Activated CD4-positive, alpha-beta T cell treated with anti-CD3 and anti-CD28 coated beads for 36 hours (primary cell): ENCODE data around the gene CES1. TPM values are rescaled to one million over a fixed set of nuclear protein-coding genes. Genes with fewer than 3 reads are reported as not detected.
"Not testable (repeated sequence)": the region's sequence is repeated elsewhere in the genome, so short reads cannot be mapped to it uniquely, and the experiment has no call there.

Experiments
- ATAC-seq: fragments of 200-7000 bp; cut with Tn5 transposase; one replicate; pipeline ENCODE4 v1.10.0; 2021; ENCODE audit warnings: mild to moderate bottlenecking, moderate library complexity
- CTCF ChIA-PET: fragments of 350-600 bp; sonication (Branson Sonifier 250); formaldehyde crosslinking; loops from one replicate; lab custom pipeline; 2021; ENCODE audit warnings: antibody characterized with exemption; lab: Charles Lee
- POLR2A ChIA-PET: fragments of 350-600 bp; sonication (Branson Sonifier 250); formaldehyde crosslinking; loops from one replicate; lab custom pipeline; 2021; ENCODE audit warnings: antibody characterized with exemption, inconsistent platforms; lab: Charles Lee
- DNase-seq: peaks from one replicate; pipeline ENCODE4 v3.0.0-alpha.2; 2020
- H3K27ac Mint-ChIP-seq: one replicate; pipeline ENCODE4 v1.8.0; 2021; ENCODE audit warnings: mixed read lengths
- H3K27me3 Mint-ChIP-seq: one replicate; pipeline ENCODE4 v1.8.0; 2021; ENCODE audit warnings: mixed read lengths
- H3K36me3 Mint-ChIP-seq: one replicate; pipeline ENCODE4 v1.8.0; 2021; ENCODE audit warnings: low read depth, mixed read lengths
- H3K4me1 Mint-ChIP-seq: one replicate; pipeline ENCODE4 v1.8.0; 2021; ENCODE audit warnings: mixed read lengths
- H3K4me3 Mint-ChIP-seq: one replicate; pipeline ENCODE4 v1.8.0; 2021; ENCODE audit warnings: mild to moderate bottlenecking, moderate library complexity, mixed read lengths
- H3K9me3 Mint-ChIP-seq: one replicate; pipeline ENCODE4 v1.8.0; 2021; ENCODE audit warnings: low read depth, mixed read lengths
- intact Hi-C, 2 experiments: fragments of 100-400 bp; cut with DNase I in 1 of 2; cut with micrococcal nuclease in 1 of 2; formaldehyde crosslinking; loops; one replicate each; pipeline versions ENCODE4 v1.14.2 to v1.15.1; 2022 to 2024; cut with DNase I, micrococcal nuclease
- total RNA-seq, 2 experiments: library from RNA; stranded (reverse); gene quantifications; one replicate each; pipeline ENCODE4 v1.2.3, GENCODE V29; 2021

CES1 gene
- total RNA-seq, 2 experiments from 2014 or later = not detected

GRCh38 chr16:55790240-55790639 is 42.7 kb downstream of the CES1 start:
- DNase-seq, H3K4me1 Mint-ChIP-seq, CTCF ChIA-PET, ATAC-seq, POLR2A ChIA-PET, H3K27me3 Mint-ChIP-seq, H3K4me3 Mint-ChIP-seq, H3K9me3 Mint-ChIP-seq, intact Hi-C loops, H3K27ac Mint-ChIP-seq, H3K36me3 Mint-ChIP-seq: not testable (repeated sequence)

DNA sequence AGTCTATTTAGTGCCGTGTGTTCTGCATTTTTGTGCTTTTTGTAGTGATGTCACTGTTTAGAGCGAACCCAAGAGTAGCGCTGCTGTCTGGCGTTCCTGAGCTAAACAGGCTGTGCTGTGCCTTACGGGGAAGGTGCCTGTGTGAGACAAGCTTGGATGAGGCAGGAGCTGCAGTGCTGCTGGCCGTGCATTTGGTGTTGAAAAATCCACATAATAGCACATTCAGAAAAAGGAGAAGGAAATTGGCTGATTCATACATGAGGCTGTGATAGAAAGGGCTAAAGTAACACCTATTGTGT is 50.2 kb downstream of the CES1 start:
- H3K27ac Mint-ChIP-seq, intact Hi-C loops, H3K4me1 Mint-ChIP-seq, DNase-seq, H3K9me3 Mint-ChIP-seq, H3K36me3 Mint-ChIP-seq, H3K4me3 Mint-ChIP-seq, ATAC-seq, POLR2A ChIA-PET, CTCF ChIA-PET: not testable (repeated sequence)
- H3K27me3 Mint-ChIP-seq = peaks cover 12% of the 10 kb centered on the region

DNA sequence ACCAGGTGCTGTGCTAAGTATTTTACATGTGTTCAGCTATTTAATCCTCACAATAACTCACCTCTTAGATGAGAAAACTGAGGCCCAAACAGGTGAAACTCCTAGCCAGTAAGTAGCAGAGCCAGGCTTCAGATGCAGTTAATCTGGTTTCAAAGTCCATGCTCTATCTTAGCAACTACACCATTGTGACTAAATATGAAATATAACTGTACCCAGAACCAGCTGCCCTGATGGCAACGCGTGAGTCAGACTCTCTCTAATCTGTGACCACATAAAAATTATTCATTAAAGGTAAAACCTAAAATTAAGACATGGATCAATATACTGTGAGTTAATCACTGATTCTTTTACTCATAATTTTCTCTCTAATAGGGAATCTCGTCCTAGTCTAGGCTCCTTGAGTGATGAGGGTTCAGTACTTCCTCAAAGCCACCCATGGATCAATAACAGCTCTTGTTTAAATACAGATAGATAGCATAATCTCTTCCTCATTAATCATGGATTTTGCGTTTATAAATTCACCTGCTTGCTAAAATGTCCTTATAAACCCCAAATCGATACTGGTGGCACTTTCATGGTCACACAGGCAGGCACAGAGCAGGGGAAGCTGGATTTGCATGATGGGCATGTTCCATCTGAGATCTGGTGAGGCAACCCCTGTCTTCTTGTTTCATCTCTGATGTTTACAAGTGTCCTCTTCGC is 50.7 kb downstream of the CES1 start:
- H3K36me3 Mint-ChIP-seq, DNase-seq, H3K4me1 Mint-ChIP-seq, ATAC-seq, H3K27ac Mint-ChIP-seq, H3K4me3 Mint-ChIP-seq, POLR2A ChIA-PET, intact Hi-C loops, H3K9me3 Mint-ChIP-seq, CTCF ChIA-PET: not testable (repeated sequence)
- H3K27me3 Mint-ChIP-seq = peaks cover 14% of the 10 kb centered on the region

- H3K36me3 Mint-ChIP-seq, intact Hi-C loops, H3K4me3 Mint-ChIP-seq, POLR2A ChIA-PET, ATAC-seq, H3K4me1 Mint-ChIP-seq, DNase-seq, CTCF ChIA-PET, H3K27ac Mint-ChIP-seq, H3K9me3 Mint-ChIP-seq: not testable (repeated sequence)
- peaks cover 14% of the 10 kb centered on the region for H3K27me3 Mint-ChIP-seq
These were observed 51.4 kb downstream of the CES1 start for GRCh38 chr16:55781456-55781855.

GRCh38 chr16:55780095-55780407 is 52.8 kb downstream of the CES1 start:
- CTCF ChIA-PET, H3K9me3 Mint-ChIP-seq, POLR2A ChIA-PET: not testable (repeated sequence)

GRCh38 chr16:55779402-55780094 is 53.3 kb downstream of the CES1 start:
- ChIA-PET POLR2A (no interaction called here), CTCF (interaction anchor here (0.6 kb wide), 1 partner anchor 562 kb away, joined by 3 read pairs; no protein-coding TSS in a partner anchor)
- intact Hi-C loops = no loop called here
- peaks cover 13% of the 10 kb centered on the region for H3K27me3 Mint-ChIP-seq
- no peak for ATAC-seq
- DNase-seq = no peak
- no peak overlapping the region for H3K27ac Mint-ChIP-seq
- no peaks in the 10 kb centered on the region for H3K36me3 Mint-ChIP-seq
- H3K4me1 Mint-ChIP-seq = no peaks in the 10 kb centered on the region
- no peaks in the 10 kb centered on the region for H3K9me3 Mint-ChIP-seq
- H3K4me3 Mint-ChIP-seq = no peak overlapping the region

More at GRCh38 chr16:55780095-55780407, 52.8 kb downstream of the CES1 start:
- intact Hi-C loops, H3K27ac Mint-ChIP-seq, ATAC-seq, DNase-seq, H3K36me3 Mint-ChIP-seq, H3K4me1 Mint-ChIP-seq, H3K4me3 Mint-ChIP-seq: not testable (repeated sequence)
- peaks cover 14% of the 10 kb centered on the region for H3K27me3 Mint-ChIP-seq

- Mint-ChIP-seq H3K27me3 (peaks cover 15% of the 10 kb centered on the region), H3K36me3 (no peaks in the 10 kb centered on the region), H3K9me3 (no peaks in the 10 kb centered on the region), H3K4me3 (no peak overlapping the region), H3K27ac (no peak overlapping the region), H3K4me1 (no peaks in the 10 kb centered on the region)
- intact Hi-C loops = no loop called here
- DNase-seq (no peak), ATAC-seq (no peak)
- CTCF ChIA-PET = no interaction called here
- POLR2A ChIA-PET = no interaction called here
These were observed 54.1 kb downstream of the CES1 start for GRCh38 chr16:55778757-55779156.

DNA sequence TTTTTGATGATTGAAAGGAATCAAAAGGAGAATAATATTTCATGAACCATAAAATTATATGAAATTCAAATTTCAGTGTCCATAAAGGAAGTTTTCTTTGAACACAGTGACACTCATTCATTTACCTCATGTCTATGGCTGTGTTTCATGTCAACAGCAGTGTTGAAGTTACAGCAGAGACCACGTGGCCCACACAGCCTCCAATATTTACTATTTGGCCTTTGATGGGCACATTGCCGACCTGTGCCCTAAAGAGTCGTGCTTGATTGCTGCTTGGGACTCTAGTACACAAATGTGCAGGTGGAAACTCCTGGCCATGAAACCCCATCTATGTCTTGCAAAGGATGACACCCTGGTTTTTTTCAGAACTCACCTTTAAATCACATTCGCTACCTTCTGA is 57.0 kb downstream of the CES1 start:
- intact Hi-C loops = no loop called here
- ChIA-PET POLR2A (no interaction called here), CTCF (no interaction called here)
- no peak for ATAC-seq
- Mint-ChIP-seq H3K27me3 (peaks cover 21% of the 10 kb centered on the region), H3K36me3 (no peaks in the 10 kb centered on the region), H3K27ac (no peak overlapping the region), H3K9me3 (no peaks in the 10 kb centered on the region), H3K4me3 (no peak overlapping the region), H3K4me1 (no peaks in the 10 kb centered on the region)
- no peak for DNase-seq

DNA sequence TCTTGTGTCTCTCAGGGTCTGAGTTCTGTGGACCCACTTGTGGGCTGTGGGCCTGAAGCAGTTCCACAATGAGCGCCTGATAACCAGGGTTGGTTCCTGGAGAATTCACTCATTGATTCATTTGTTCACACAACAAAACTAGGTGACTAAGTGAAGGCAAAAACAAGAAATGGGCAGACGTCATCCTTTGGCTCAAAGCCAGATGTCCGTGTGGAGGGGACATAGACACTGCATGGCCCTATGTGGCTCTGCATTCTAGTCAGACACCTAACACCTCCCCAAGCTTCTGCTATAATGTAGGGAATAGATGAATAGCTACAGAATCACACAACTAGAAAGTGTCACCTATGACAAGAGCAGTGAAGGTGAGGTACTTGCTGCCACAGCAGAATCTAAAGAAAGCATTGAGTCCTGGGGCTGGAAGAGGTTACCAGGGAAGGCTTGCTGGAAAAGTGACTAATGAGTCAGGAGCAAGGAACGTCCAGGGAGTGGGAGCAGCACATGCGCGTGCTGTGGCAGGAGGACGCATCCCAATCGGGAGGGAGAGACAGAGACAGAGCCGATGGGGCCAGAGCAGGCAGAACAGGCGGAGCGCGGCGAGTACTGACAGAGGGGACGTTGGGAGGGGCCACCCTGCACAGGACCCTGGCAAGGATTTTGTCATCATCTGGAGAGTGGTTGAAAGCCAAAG is 58.9 kb downstream of the CES1 start:
- Mint-ChIP-seq H3K4me1 (no peaks in the 10 kb centered on the region), H3K9me3 (no peaks in the 10 kb centered on the region), H3K4me3 (no peak overlapping the region), H3K27me3 (peaks cover 22% of the 10 kb centered on the region), H3K27ac (no peak overlapping the region), H3K36me3 (no peaks in the 10 kb centered on the region)
- DNase-seq = no peak
- POLR2A ChIA-PET = no interaction called here
- intact Hi-C loops = no loop called here
- CTCF ChIA-PET = no interaction called here
- ATAC-seq = no peak

GRCh38 chr16:55765161-55765560 is 67.7 kb downstream of the CES1 start:
- Mint-ChIP-seq H3K9me3 (no peaks in the 10 kb centered on the region), H3K4me1 (no peaks in the 10 kb centered on the region)
- intact Hi-C loops = loop anchor here in 1 of 2 experiments (1.0 kb wide), 1 partner anchor 63 kb away; no protein-coding TSS in a partner anchor

GRCh38 chr16:55760310-55761001 is 72.4 kb downstream of the CES1 start:
- intact Hi-C loops = no loop called here
- H3K27me3 Mint-ChIP-seq = peaks cover 12% of the 10 kb centered on the region
- CTCF ChIA-PET = interaction anchor here (0.6 kb wide), 1 partner anchor 1562 kb away, joined by 3 read pairs; no protein-coding TSS in a partner anchor
- DNase-seq (no peak), ATAC-seq (no peak)
- H3K4me1 Mint-ChIP-seq = no peaks in the 10 kb centered on the region
- H3K9me3 Mint-ChIP-seq = no peaks in the 10 kb centered on the region
- no peaks in the 10 kb centered on the region for H3K36me3 Mint-ChIP-seq
- H3K27ac Mint-ChIP-seq = no peak overlapping the region
- POLR2A ChIA-PET = interaction anchor here (0.6 kb wide), 1 partner anchor 20 kb away, joined by 3 read pairs; no protein-coding TSS in a partner anchor
- H3K4me3 Mint-ChIP-seq = no peak overlapping the region

More at GRCh38 chr16:55765161-55765560, 67.7 kb downstream of the CES1 start:
- ChIA-PET CTCF (no interaction called here), POLR2A (no interaction called here)
- Mint-ChIP-seq H3K27me3 (peaks cover 12% of the 10 kb centered on the region), H3K36me3 (no peaks in the 10 kb centered on the region), H3K4me3 (no peak overlapping the region), H3K27ac (no peak overlapping the region)
- DNase-seq = no peak
- no peak for ATAC-seq
